ENCODE measurements around the gene MAOB.

DNA sequence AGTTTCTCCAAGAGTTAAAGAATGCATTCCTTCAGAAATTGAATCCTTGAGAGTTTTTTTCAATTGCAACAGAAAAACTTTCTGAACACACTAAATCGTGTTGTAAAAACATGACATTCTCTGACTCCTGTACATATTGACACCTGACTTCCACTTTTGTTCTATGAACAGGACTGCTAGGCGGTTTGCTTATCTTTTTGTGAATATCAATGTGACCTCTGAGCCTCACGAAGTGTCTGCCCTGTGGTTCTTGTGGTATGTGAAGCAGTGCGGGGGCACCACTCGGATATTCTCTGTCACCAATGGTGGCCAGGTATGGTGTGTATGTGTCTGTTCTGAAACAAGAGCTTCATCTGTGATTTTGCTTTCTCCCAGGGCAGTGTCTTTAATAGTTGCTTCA lies 154.2 kb downstream of the MAOB start:
- TF ChIP-seq, protein P1, sequence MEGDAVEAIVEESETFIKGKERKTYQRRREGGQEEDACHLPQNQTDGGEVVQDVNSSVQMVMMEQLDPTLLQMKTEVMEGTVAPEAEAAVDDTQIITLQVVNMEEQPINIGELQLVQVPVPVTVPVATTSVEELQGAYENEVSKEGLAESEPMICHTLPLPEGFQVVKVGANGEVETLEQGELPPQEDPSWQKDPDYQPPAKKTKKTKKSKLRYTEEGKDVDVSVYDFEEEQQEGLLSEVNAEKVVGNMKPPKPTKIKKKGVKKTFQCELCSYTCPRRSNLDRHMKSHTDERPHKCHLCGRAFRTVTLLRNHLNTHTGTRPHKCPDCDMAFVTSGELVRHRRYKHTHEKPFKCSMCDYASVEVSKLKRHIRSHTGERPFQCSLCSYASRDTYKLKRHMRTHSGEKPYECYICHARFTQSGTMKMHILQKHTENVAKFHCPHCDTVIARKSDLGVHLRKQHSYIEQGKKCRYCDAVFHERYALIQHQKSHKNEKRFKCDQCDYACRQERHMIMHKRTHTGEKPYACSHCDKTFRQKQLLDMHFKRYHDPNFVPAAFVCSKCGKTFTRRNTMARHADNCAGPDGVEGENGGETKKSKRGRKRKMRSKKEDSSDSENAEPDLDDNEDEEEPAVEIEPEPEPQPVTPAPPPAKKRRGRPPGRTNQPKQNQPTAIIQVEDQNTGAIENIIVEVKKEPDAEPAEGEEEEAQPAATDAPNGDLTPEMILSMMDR (IDR thresholded peaks at IDR 0.05) = no peak
- no peak for TF ChIP-seq EZH2 (IDR thresholded peaks at IDR 0.05; ENCODE audit: borderline replicate concordance, insufficient read depth, low read depth, low read length, poor library complexity, severe bottlenecking)

Measured in B cell (primary cell).